HG03558 (cell line): Measurements from ENCODE around the gene ZNF516.

Experiments used
- ATAC-seq: cut with Tn5 transposase; IDR thresholded peaks from one replicate; pipeline ENCODE4 v1.9.1; 2021; ENCODE audit warnings: moderate number of reproducible peaks; ENCODE audit not compliant: unreplicated experiment; ENCODE audit errors: extremely low read depth

Gene ZNF516

DNA sequence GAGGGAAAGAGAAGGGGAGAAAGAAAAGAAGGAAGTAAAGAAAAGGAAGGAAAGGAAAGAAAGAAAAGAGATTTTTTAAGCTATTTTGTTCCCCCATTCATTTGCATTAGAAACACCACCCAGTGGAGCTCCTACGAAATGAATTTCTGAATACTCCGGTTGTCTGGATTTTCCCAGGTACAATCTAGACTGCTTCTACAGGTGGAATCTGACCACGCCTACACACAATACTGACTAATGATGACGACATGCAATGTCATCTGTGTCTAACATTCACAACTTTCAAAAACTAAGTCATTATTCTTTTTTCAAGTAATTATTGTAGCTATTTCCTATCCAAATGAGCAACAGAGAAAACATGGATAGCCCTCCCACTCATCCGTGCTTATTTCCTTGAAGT is 121.7 kb downstream of the ZNF516 start:
- ATAC-seq, result no peak

DNA sequence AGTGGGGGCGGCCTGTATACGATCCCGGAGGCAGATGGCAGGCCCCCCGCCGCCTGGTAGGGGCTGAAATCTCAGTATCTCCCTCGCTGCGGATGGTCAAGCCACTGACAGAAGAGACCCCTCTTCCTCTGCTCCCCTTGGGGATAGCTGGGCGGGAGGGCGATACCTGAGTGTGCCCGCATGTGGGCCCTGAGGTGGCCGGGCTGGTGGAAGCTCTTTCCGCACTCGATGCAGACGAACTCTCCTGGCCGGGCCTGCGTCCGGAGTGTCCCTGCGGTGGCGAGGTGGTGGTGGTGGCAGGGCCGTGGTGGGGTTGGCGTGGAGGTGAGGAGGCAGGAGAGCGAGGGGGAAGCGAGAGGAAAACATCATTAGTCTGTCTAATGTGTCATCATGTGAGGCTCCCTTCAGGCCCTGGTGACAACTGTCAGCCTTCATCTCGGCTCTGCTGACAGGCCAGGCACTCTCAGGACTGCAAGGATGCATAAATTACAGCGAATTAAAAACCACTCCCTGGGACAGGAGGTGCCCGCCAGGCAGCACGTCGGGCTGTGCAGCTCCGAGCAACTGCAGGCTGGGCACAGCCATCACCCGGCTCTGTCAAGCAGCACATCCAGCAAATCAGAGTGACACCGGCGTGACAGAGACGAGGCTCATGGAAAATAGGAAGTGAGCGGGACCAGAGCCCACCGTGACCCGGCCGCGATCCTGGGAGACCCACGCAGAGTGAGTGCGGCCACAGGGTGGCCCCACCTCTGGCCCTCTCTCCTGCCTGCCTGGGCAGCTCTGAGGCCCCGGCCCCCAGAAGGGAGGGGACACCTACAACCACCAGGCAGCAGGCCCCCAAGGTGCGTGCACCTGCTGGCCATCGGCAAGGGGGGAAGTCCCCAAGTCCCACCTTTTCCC is 123.5 kb downstream of the ZNF516 start:
- ATAC-seq, result no peak

DNA sequence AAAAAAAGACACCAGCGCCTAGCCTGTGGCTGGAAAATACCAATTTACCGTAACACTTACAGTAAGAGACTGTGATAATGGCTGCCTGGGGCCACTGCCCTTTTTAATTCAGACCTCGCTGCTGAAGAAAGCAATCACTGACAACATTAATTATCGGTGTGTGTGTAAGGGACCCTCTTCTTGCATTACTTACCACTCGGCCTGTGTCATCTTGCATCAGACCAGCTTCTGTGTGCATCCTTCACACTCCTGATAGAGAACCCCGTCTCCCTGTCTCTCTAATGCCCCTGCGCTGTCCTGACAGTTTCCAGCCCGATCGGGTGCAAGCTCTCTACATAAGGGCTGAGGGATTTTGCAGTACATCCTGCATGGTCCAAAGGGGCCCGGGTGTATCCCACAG is 124.4 kb downstream of the ZNF516 start:
- ATAC-seq, result no peak

DNA sequence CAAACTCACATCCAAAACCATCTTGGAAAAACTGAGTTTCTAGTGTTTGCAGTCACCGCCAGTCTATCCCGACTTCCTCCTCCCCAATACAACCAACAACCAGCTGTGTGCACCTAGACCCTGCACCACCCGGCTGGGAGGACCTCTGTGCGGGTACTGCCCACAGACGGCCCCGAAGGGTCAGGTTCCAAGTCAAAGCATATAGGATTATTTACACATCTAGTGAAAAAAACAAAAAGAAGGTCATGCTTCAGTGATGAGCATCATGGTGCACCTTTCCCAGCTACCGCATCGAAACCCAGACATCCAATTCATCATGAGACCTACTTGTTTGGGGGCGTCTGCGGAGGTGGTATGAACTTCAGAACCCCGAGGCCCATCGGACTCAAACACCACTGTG is 124.8 kb downstream of the ZNF516 start:
- ATAC-seq, result no peak

DNA sequence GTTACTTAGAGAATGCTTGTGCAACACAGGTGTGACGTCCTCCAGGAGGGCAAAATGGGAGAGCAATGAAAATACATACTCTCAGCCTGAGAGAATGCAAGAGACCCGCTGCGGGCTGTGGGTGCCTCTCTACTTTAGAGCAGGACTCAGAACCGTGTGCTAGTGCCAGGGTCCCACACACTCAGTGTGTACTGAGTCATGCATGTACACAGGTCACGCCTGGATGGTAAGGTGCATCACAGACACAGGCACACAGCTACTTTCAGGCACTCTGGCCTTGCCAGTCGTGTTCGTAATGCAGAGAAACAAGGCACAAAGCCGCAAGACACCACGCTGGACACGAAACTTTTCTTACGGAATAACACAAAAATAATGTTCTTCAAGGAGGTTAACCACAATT is 125.3 kb downstream of the ZNF516 start:
- ATAC-seq, result no peak

DNA sequence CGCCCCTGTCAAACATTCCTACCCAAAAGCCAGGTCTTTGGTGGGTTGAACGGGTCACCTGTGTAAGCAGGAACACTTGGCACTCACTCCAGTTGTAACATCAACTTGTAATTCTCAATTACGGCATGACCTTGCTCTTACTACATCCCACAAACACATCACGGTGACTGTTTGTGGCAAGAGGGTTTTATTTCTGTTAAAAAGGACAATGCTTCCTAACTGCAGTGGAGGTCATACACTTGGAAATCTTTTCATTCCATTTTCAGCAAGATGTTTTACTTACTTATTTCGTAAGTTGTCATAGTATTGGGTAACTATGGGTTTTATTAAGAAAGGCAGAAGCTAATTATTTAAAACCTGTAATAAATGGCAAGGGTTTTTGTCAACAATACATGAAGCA is 126.1 kb downstream of the ZNF516 start:
- no peak for ATAC-seq

DNA sequence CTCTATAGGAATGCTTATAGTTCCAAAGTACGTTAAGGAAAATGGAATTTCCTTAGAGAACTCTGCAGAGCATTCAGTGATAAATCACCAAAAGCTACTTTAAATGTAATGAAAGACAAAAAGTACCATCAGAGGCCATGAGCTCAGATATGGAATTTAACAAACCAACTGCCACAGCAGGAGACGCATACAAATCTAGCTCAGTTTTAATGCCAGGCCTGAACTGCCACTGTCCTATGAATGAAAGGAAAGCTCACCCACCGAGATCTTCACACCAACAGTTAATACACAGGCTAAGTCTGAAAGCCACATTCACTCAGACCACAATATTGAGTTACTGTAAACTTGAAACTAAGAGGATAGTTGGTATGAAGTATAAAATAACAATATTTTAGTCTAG is 126.8 kb downstream of the ZNF516 start:
- no peak for ATAC-seq

DNA sequence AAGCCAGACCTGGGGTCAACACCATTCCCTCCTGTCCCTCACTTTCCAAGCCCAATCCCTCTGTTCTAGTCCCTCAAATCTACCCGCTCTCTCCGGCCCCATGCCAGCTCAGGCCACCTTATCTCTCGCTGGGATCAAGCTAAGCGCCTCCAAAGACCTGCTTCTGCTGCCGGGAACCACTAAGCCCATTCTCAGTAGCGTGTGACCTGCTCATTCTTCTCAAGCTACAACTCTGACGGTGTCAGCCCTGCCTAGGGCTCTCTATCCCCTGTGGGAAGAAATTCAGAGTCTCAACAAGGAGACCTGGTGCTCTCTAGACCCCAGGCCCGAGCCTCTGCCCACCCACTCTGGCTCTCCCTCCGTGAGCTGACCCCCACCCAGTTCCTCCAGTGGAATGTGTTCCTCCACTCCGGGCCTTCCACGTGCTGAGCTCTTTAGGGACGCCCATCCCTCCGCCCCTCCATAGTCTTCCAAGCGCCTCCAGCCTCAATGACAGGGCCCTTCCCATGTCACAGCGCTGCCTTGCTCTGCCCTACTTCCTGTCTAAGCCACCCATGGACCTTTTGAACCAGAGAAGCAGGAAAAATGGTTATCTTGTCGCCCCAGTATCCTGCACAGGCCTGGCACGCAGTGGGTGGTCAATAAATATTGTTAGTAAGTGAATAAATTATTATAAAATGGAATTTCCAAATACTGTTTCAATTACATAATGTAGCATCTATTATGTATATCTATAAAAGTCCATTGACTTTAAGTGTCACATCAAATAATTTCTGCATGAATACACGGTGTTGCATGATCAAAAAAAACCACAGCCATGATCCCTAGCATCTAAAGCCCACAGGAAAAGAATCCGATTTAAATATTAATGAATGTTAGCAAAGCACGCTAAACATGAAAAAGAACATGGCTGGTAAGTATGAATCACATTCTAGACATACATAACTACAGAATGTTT is 127.6 kb downstream of the ZNF516 start:
- no peak for ATAC-seq

DNA sequence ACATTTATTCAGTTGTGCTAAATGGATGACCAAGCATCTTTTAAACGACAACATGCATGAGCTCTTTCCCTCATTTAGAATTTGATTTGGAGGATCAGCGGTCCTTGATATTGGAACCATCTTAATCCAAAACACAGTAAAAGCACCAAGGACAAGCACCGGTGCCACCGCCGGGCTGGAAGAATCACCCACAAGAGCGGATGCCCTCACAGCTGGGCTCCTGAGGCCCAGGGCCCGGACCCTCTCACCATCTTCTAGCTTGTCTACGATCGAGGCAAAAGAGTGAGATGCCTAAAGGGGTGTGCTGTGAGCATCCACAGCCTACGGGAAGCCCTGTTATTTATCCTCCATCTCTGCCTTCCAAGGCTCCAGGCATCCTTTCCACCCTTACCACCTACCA is 129.5 kb downstream of the ZNF516 start:
- ATAC-seq, result no peak

DNA sequence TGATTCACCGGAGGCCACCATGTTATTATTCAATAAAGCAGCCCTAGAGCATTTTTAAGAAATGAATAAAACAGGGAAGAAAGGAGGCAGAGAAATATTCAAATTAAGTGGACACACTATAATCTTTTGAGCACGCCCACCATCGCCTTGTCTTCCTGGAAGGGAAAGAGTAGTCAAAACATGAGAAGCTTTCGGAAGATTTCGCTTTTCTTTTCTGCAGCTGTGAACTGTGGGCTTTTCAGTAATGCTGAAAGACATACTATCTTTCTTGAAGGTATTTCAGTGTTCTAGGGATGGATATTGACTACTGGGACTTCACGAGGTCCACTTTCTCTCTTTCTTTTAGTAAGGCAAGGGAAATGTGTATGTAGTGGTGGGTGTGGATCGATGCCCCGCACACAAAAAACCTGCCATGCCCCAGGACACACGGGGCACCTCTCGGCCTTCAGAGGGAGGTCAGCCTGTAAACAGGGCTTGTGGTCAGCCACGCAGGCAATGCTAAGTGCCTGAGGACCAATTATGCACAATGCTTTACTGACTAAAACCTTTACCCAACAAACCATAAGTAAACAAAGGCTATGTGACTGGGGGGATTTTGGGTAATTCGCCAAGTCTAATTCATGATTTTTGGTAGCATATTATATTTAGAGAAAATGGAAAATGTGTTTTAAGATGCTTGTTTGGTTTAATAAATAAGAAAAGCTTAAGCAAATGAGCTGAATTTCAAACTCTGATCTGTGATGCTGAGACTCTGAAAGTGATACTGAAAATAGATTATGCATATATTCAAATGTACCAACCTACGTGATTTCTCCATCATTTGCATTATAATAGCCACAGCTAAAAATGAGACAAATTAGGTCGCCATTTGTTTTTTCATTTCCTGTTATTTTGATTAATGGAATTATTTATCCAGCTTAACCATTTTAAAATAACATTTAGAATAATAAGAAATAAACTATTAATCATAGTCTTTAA is 130.5 kb downstream of the ZNF516 start:
- ATAC-seq, result peak; percentile 80

DNA sequence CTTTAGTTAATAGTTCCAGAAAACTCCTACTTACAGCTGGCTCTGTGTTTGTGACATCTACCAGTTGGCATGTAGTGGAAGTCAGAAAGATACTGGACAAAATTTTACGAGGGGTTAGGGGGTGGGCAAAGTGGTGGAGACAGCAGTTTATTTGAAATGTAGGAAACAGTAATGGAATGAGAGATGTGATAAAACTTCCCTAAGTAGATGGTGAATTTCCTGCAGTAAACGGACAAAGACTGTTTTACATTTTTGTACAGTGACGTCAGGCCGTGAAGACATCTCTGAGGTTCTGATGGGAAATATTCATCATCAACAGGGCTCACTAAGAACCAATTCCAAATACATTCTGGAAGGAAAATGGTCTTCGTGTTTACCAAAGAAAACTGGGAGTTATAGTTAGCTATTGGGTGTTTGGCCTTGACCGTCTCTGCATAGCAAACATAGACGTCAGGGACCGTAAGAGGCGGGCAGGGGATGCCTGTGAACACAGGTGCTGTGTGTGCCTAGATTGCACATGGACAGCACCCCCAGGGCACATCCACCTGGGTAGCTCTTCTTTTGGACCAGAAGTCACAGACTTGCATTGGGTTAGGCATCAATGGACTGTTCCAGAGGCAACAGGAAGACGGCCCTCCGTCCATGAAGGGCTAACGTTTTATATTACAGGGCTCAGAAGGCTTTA is 131.5 kb downstream of the ZNF516 start:
- no peak for ATAC-seq

DNA sequence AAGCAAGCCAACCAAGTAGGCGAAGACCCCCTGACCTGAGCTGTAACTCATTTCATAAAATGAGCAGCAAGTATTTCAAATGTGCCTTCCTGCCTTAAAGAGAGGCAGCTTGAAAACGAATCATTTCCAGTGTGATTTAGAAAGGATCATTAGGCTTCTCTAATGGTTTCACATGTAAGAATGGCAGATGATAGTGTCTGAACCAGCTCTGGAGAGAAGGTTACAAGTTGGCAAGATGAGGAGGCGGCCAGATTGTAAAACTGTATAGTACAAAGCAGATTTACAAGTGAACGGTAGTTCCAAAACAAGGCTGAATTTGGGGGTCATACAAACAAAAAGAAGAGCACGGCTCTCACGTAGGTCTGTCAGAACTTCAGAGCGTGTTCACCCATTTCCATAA is 132.4 kb downstream of the ZNF516 start:
- ATAC-seq, result no peak

DNA sequence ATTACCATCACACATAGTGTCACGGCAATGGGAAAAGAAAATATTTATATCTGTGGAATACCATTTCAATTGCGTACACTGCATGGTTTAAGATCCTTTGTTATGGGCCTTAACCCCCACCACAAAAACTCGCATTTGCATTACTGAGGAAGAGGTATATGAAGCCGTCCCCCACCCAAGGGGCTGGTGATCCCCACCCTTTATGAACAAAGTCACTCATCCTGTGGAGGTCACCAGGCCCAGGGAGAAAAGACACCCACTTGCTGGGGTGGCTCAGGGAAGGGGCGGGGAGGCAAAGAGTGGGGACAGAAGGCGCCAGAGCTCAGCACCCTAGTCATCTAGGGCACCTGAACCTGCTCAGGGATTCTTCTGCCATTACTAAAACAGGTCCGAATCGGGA is 133.8 kb downstream of the ZNF516 start:
- ATAC-seq, result no peak

DNA sequence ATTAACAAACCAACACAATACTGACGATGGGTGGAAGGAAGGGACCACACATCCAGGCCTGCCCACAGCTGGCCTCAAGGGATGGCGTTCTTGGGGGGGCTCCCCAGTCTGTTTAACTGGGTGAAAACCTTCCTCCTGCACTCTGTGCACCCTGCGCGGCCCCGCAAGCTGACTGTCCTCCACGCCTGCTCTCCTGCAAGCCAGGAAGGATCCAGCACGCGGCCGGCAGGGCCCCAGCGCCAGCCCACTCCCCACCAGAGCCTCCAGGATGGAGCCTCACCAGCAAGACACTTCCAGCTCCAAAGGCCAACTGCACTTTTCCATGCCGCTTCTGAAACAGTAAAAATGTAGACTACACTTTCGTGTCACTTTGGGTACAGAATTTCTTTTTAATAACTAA is 135.1 kb downstream of the ZNF516 start:
- ATAC-seq, result no peak

DNA sequence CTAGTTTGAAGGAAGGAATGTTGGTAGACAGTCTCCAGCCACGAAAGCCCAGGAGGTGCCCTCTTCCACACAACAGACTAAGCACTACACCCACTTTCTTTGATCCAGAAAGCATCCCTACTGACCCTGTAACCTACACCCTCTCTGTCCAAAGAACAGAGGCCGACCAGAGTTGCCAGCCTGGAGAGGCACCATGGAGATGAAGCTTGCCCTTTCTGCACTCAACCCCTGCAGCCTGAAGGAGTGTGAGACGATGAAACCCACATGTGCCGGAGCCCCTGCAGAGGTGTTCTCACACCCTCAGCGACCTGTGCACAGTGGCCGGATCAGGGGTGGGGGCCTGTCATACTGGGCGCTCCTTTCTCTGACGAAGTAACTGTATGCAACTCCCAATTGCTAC is 136.3 kb downstream of the ZNF516 start:
- ATAC-seq, result no peak

DNA sequence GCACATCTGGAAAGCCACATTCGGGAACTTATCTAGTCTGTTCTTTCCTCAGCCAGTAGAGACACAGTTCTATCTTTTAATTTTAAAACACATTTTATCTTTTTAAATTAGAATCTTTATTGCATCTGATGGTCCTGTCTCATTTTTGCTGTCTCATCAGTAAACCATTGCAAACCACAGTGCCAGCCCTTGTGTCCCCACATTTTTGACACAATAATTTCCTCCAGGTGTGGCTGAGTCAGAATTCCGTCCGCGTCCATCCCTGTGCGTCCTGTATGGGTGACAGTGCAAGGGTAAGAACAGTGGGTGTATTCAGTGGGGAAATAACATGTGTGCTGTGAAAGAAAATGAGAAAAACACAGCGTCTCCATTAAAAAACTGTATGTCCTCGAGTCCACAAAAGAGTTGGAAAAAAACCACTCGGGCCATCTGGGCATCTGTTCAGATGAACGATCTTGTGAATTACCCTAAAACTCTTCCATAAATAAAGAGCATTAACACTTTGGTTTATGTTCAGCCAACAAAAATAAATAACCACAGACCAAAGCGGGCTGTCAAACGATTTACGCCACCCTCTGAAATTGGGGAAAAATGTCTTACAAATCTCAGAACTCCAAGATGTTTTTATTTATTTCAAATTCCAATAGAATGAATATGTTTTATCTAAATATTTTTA is 137.3 kb downstream of the ZNF516 start:
- no peak for ATAC-seq

DNA sequence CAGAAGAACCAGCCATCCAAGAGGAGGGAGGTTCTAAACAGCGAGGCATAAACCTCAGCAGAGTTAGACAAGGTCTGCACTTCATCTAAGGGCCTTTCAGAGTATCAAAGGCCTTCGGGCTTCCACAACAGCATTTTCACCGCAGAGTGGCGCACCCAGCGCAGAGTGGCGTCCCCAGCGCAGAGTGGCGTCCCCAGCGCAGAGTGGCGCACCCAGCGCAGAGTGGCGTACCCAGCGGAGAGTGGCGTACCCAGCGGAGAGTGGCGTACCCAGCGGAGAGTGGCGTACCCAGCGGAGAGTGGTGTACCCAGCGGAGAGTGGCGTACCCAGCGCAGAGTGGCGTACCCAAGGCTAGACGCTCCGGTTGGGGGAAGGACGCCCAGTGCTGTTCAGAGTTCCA is 137.9 kb downstream of the ZNF516 start:
- no peak for ATAC-seq

DNA sequence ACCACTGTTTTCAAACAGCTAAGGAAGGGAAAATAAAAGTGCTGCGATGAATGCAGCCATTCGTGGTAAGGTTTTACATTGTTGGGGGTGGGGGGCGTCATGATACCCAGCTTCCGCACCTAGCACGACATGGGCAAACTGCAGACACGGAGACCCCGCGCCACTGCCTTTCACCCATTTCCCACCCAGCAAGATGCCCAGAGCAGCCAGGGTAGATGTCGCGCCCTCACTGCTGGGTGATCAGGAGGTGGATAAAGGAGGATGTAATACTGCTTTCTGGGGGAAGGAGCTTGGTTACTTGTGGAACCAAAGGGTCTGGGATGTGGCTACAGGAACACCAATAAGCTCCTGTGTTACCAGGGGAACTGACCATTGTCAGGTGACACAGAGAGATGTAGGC is 138.4 kb downstream of the ZNF516 start:
- ATAC-seq, result no peak

DNA sequence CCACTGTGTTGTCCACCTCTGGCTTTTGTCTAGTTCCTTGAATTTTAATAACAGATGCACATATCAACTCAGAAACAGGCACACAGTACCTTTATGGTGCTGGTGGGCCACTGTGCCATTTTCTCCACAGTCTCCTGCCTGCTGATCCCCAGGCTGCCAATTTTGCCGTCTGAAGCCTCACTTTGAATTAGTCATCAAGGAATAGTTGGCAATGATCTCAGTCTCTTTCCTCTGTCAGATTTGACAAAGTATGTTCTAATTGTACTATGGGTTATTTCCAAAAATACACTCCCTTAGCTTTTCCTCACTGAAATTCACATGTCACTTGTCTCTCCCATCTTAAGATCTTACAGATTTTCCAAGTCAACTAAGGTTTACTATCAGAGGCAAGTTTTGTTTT is 140.7 kb downstream of the ZNF516 start:
- ATAC-seq, result no peak
